ENCODE results near the gene CDYL2.
"Not testable (repeated sequence)": the region's sequence is repeated elsewhere in the genome, so short reads cannot be mapped to it uniquely, and the experiment has no call there.

Gene CDYL2

GRCh38 chr16:80791411-80791810 lies 13.0 kb downstream of the CDYL2 start:
- DNase-seq (ENCODE audit: extremely low spot score) = no peak
- POLR2A ChIA-PET = no interaction called here

GRCh38 chr16:80790751-80791150 lies 13.6 kb downstream of the CDYL2 start:
- ChIA-PET CTCF (interaction anchor here (1.2 to 4.4 kb wide), 3 partner anchors 11 to 264 kb away, joined by 3 to 13 read pairs (median 3); no protein-coding TSS in a partner anchor), POLR2A (no interaction called here)
- no peak for DNase-seq (ENCODE audit: extremely low spot score)
- TF ChIP-seq CTCF (IDR thresholded peaks at IDR 0.05; ENCODE audit: control extremely low read depth, extremely low read depth, low read depth, missing control alignments) = no peak

More at GRCh38 chr16:80791411-80791810, 13.0 kb downstream of the CDYL2 start:
- CTCF ChIA-PET = interaction anchor here (1.2 to 4.4 kb wide), 3 partner anchors 11 to 265 kb away, joined by 3 to 13 read pairs (median 3); no protein-coding TSS in a partner anchor
- no peak for TF ChIP-seq CTCF (IDR thresholded peaks at IDR 0.05; ENCODE audit: control extremely low read depth, extremely low read depth, low read depth, missing control alignments)

GRCh38 chr16:80788027-80788426 lies 16.4 kb downstream of the CDYL2 start:
- CTCF ChIA-PET = no interaction called here
- no peak for TF ChIP-seq CTCF (IDR thresholded peaks at IDR 0.05; ENCODE audit: control extremely low read depth, extremely low read depth, low read depth, missing control alignments)
- POLR2A ChIA-PET = no interaction called here
- no peak for DNase-seq (ENCODE audit: extremely low spot score)

- DNase-seq (ENCODE audit: extremely low spot score); CTCF ChIA-PET; POLR2A ChIA-PET: not testable (repeated sequence)
Observed at GRCh38 chr16:80786561-80786960, 17.8 kb downstream of the CDYL2 start.

GRCh38 chr16:80784951-80785350 lies 19.4 kb downstream of the CDYL2 start:
- no peak for DNase-seq (ENCODE audit: extremely low spot score)
- CTCF ChIA-PET = interaction anchor here (1.6 kb wide), 1 partner anchor 258 kb away, joined by 4 read pairs; no protein-coding TSS in a partner anchor
- POLR2A ChIA-PET = no interaction called here
- TF ChIP-seq CTCF (IDR thresholded peaks at IDR 0.05; ENCODE audit: control extremely low read depth, extremely low read depth, low read depth, missing control alignments) = no peak

- POLR2A ChIA-PET = no interaction called here
- DNase-seq (ENCODE audit: extremely low spot score) = no peak
- CTCF ChIA-PET = interaction anchor here (1.0 kb wide), 1 partner anchor 21 kb away, joined by 3 read pairs; no protein-coding TSS in a partner anchor
- TF ChIP-seq CTCF (IDR thresholded peaks at IDR 0.05; ENCODE audit: control extremely low read depth, extremely low read depth, low read depth, missing control alignments) = no peak
Observed at GRCh38 chr16:80778703-80779102, 25.7 kb downstream of the CDYL2 start.

- ChIA-PET CTCF (interaction anchor here (1.1 kb wide), 1 partner anchor 11 kb away, joined by 3 read pairs; no protein-coding TSS in a partner anchor), POLR2A (no interaction called here)
- DNase-seq (ENCODE audit: extremely low spot score) = no peak
- TF ChIP-seq CTCF (IDR thresholded peaks at IDR 0.05; ENCODE audit: control extremely low read depth, extremely low read depth, low read depth, missing control alignments) = no peak
Observed at GRCh38 chr16:80776856-80777255, 27.5 kb downstream of the CDYL2 start.
